Measurements from ENCODE around the gene MYOF. TPM values are rescaled to one million over a fixed set of nuclear protein-coding genes. Genes with fewer than 3 reads are reported as not detected.

The MYOF gene
- total and polyA plus RNA-seq, 10 of the 15 experiments (the other 5 are each of a cell fraction or from before 2014, with no cell fraction given): 0.02 to 0.59 (median 0.17) TPM

GRCh38 chr10:93481637-93482144, 443 bp downstream of the MYOF start:
- Histone ChIP-seq H3K9me3 (replicated peaks; ENCODE audit: control insufficient read depth, insufficient read depth, low read length) (no peaks in the 10 kb centered on the region), H3K4me2 (ENCODE audit: control insufficient read depth, insufficient read depth) (peak overlapping the region; percentile 90), H3K4me3 (0 out of 2 replicates have a peak overlapping the region, but pooled peaks have one; percentile 57), H3K9ac (ENCODE audit: control insufficient read depth, insufficient read depth, low read length) (no peak overlapping the region), H4K20me1 (ENCODE audit: control insufficient read depth, insufficient read depth) (no peaks in the 10 kb centered on the region), H3K36me3 (ENCODE audit: control insufficient read depth in 2 of 2, insufficient read depth in 2 of 2, low read length in 1 of 2) (no peaks in the 10 kb centered on the region), H2AFZ (ENCODE audit: control insufficient read depth, low read depth, low read length) (no peak overlapping the region), H3K27me3 (replicated peaks in 1 of 2; ENCODE audit: control insufficient read depth in 2 of 2, insufficient read depth in 2 of 2, low read length in 1 of 2) (peaks cover 0 to 5% of the 10 kb centered on the region in 2 experiments), H3K4me1 (ENCODE audit: control insufficient read depth, insufficient read depth, low read length) (peaks cover 9% of the 10 kb centered on the region), H3K79me2 (ENCODE audit: control insufficient read depth, insufficient read depth, low read length) (no peaks in the 10 kb centered on the region), H3K27ac (ENCODE audit: control insufficient read depth, insufficient read depth) (no peak overlapping the region)
- ATAC-seq (peak; percentile 19; the same call in 1 of the 3 replicates), FAIRE-seq (no peak), DNase-seq (ENCODE audit: low read depth, low spot score) (no peak)
- ChIA-PET POLR2A (interaction anchor here (0.6 to 1.3 kb wide), 3 partner anchors 15 to 471 kb away, joined by 3 to 8 read pairs (median 3); partner anchors contain the start of gene CEP55), CTCF (interaction anchor here (0.6 to 4.5 kb wide), 36 partner anchors 8 to 671 kb away, joined by 3 to 283 read pairs (median 6); partner anchors contain the start of gene CEP55), SMC1A (ENCODE audit: uncharacterized antibody, unreplicated experiment) (interaction anchor here (0.8 to 5.5 kb wide), 21 partner anchors 9 to 396 kb away, joined by 3 to 157 read pairs (median 5); no protein-coding TSS in a partner anchor), RAD21 (ENCODE audit: unreplicated experiment) (interaction anchor here (0.6 to 6.1 kb wide), 13 partner anchors 14 to 129 kb away, joined by 3 to 144 read pairs (median 4); partner anchors contain the start of gene CEP55)
- BruUV-seq (replicated peaks): TSS peak; percentile 73
- intact Hi-C loops (cut with micrococcal nuclease; ENCODE audit: unreplicated experiment): loop anchor here (1.0 to 10.0 kb wide), 3 partner anchors 29 to 597 kb away; no protein-coding TSS in a partner anchor
- in situ Hi-C loops (cut with MboI): loop anchor here (5.0 kb wide), 1 partner anchor 104 kb away; no protein-coding TSS in a partner anchor
- no peak for TF ChIP-seq HDAC2 (IDR thresholded peaks at IDR 0.05)
- WGBS (ENCODE audit: insufficient coverage, insufficient replicate concordance, low lambda C conversion rate, missing lambda C conversion rate): 18% methylated on average over 7 of the region's 7 CpGs

GRCh38 chr10:93478873-93479272, 3.3 kb downstream of the MYOF start:
- ATAC-seq: no peak
- Histone ChIP-seq H3K36me3 (ENCODE audit: control insufficient read depth in 2 of 2, insufficient read depth in 2 of 2, low read length in 1 of 2) (no peaks in the 10 kb centered on the region), H3K4me2 (ENCODE audit: control insufficient read depth, insufficient read depth) (no peak overlapping the region), H3K4me3 (no peak overlapping the region), H3K27me3 (replicated peaks in 1 of 2; ENCODE audit: control insufficient read depth in 2 of 2, insufficient read depth in 2 of 2, low read length in 1 of 2) (peaks cover 0 to 5% of the 10 kb centered on the region in 2 experiments), H3K4me1 (ENCODE audit: control insufficient read depth, insufficient read depth, low read length) (peaks cover 9% of the 10 kb centered on the region), H3K79me2 (ENCODE audit: control insufficient read depth, insufficient read depth, low read length) (no peaks in the 10 kb centered on the region), H3K9ac (ENCODE audit: control insufficient read depth, insufficient read depth, low read length) (no peak overlapping the region), H2AFZ (ENCODE audit: control insufficient read depth, low read depth, low read length) (no peak overlapping the region), H4K20me1 (ENCODE audit: control insufficient read depth, insufficient read depth) (no peaks in the 10 kb centered on the region), H3K9me3 (replicated peaks; ENCODE audit: control insufficient read depth, insufficient read depth, low read length) (no peaks in the 10 kb centered on the region), H3K27ac (ENCODE audit: control insufficient read depth, insufficient read depth) (no peak overlapping the region)
- in situ Hi-C loops (cut with MboI): no loop called here
- FAIRE-seq: no peak
- CTCF ChIA-PET: interaction anchor here (1.3 to 1.7 kb wide), 3 partner anchors 30 to 103 kb away, joined by 3 to 7 read pairs (median 6); no protein-coding TSS in a partner anchor
- SMC1A ChIA-PET (ENCODE audit: uncharacterized antibody, unreplicated experiment): no interaction called here
- no peak for DNase-seq (ENCODE audit: low read depth, low spot score)
- intact Hi-C loops (cut with micrococcal nuclease; ENCODE audit: unreplicated experiment): no loop called here
- POLR2A ChIA-PET: interaction anchor here (0.7 kb wide), 1 partner anchor 9 kb away, joined by 3 read pairs; no protein-coding TSS in a partner anchor
- no TSS peak for BruUV-seq (replicated peaks)
- RAD21 ChIA-PET (ENCODE audit: unreplicated experiment): no interaction called here
- WGBS (ENCODE audit: insufficient coverage, insufficient replicate concordance, low lambda C conversion rate, missing lambda C conversion rate): 52% methylated on average over 6 of the region's 6 CpGs
- TF ChIP-seq ZNF207 (IDR thresholded peaks at IDR 0.05; ENCODE audit: borderline replicate concordance) (no peak), RAD21 (IDR thresholded peaks at IDR 0.05; ENCODE audit: insufficient read depth, low read depth, low read length) (no peak), SREBF1 (IDR thresholded peaks at IDR 0.05; ENCODE audit: low read length) (no peak), YBX1 (IDR thresholded peaks at IDR 0.05) (no peak), ATF2 (IDR thresholded peaks at IDR 0.05; ENCODE audit: low read length) (no peak), SPI1 (IDR thresholded peaks at IDR 0.05; ENCODE audit: borderline replicate concordance, insufficient read depth, low read depth, low read length) (no peak), NFIC (IDR thresholded peaks at IDR 0.05; ENCODE audit: low read depth, low read length) (no peak), ETV6 (conservative IDR thresholded peaks at IDR 0.05 in 1 of 2, IDR thresholded peaks at IDR 0.05 in 1 of 2; ENCODE audit: borderline replicate concordance in 1 of 2, low read depth in 1 of 2) (no peak), ZZZ3 (IDR thresholded peaks at IDR 0.05; ENCODE audit: control insufficient read depth, insufficient read length, low read depth) (no peak), IRF3 (IDR thresholded peaks at IDR 0.05) (no peak), HDAC6 (IDR thresholded peaks at IDR 0.05; ENCODE audit: unreplicated experiment) (no peak), MTA3 (IDR thresholded peaks at IDR 0.05; ENCODE audit: borderline replicate concordance, low read length) (no peak), PAX8 (IDR thresholded peaks at IDR 0.05) (no peak), JUND (IDR thresholded peaks at IDR 0.05; ENCODE audit: low read depth, low read length) (no peak)

Data from GM12878 (cell line).